K562 (cell line): ENCODE results near the gene SMIM8.

ENCODE experiments used
- ESRRA ChIP-seq: fragments of 450-650 bp; IDR thresholded peaks from 2 replicates; pipeline ENCODE4 v1.6.1; 2014; ENCODE audit warnings: low read depth, mild to moderate bottlenecking, moderate library complexity, borderline replicate concordance
- SREBF2 ChIP-seq: sonication (generic); formaldehyde crosslinking; IDR thresholded peaks from 2 replicates; pipeline ENCODE4 v1.4.0; 2020; ENCODE audit warnings: mild to moderate bottlenecking, missing genetic modification reagents
- TEAD4 ChIP-seq, 2 experiments: sonication (generic) in 1 of 2; formaldehyde crosslinking in 1 of 2; IDR thresholded peaks; 2 replicates each; pipeline versions ENCODE4 v1.6.1 to v1.8.0; 2012 to 2022; ENCODE audit warnings: borderline replicate concordance in 1 of 2, inconsistent platforms in 1 of 2, low read length in 1 of 2, mild to moderate bottlenecking in 1 of 2, missing genetic modification reagents in 1 of 2

DNA sequence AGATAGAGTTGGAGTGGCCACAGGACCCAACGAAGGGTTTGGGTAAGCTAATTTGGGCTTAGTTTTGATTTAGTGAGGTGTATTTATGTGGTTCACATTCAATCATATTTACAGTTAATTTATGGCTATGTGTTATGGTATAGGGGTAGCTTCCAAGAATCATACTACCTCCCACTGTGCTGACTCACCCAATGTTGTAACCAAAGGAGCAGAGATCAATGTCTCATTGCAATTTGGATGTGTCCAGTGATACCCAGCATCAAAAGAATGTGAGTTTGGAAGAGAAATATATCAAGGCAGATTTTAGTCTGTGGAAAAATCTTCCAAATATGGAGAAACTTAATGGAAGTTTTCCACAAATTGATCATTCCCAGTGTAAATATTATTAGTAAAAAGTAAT lies 25.3 kb upstream of the SMIM8 start:
- TF ChIP-seq SREBF2 (CRISPR knock-in tag), result no peak
- no peak for TF ChIP-seq ESRRA
- TF ChIP-seq TEAD4 (IDR thresholded peaks at IDR 0.05; ENCODE audit: low read length), result no peak
- TF ChIP-seq TEAD4 (CRISPR knock-in tag; IDR thresholded peaks at IDR 0.05; ENCODE audit: borderline replicate concordance), result no peak
